ENCODE measurements around the gene MRPL39. TPM values are rescaled to one million over a fixed set of nuclear protein-coding genes. Genes with fewer than 3 reads are reported as not detected.

The MRPL39 gene
- total RNA-seq, 2 donors from 2014 or later: 25.9 to 35.7 TPM

- DNase-seq (ENCODE audit: low spot score): no peak
- no peaks in the 10 kb centered on the region for H3K36me3 ChIP-seq
- TF ChIP-seq, protein P1, sequence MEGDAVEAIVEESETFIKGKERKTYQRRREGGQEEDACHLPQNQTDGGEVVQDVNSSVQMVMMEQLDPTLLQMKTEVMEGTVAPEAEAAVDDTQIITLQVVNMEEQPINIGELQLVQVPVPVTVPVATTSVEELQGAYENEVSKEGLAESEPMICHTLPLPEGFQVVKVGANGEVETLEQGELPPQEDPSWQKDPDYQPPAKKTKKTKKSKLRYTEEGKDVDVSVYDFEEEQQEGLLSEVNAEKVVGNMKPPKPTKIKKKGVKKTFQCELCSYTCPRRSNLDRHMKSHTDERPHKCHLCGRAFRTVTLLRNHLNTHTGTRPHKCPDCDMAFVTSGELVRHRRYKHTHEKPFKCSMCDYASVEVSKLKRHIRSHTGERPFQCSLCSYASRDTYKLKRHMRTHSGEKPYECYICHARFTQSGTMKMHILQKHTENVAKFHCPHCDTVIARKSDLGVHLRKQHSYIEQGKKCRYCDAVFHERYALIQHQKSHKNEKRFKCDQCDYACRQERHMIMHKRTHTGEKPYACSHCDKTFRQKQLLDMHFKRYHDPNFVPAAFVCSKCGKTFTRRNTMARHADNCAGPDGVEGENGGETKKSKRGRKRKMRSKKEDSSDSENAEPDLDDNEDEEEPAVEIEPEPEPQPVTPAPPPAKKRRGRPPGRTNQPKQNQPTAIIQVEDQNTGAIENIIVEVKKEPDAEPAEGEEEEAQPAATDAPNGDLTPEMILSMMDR (IDR thresholded peaks at IDR 0.05): no peak
- H3K27me3 ChIP-seq: no peaks in the 10 kb centered on the region
- H3K4me3 ChIP-seq: no peak overlapping the region
- no peaks in the 10 kb centered on the region for H3K4me1 ChIP-seq
- H3K9me3 ChIP-seq: no peaks in the 10 kb centered on the region
- no peak overlapping the region for H3K27ac ChIP-seq
Observed at GRCh38 chr21:25555492-25555891, 51.8 kb downstream of the MRPL39 start.

DNA sequence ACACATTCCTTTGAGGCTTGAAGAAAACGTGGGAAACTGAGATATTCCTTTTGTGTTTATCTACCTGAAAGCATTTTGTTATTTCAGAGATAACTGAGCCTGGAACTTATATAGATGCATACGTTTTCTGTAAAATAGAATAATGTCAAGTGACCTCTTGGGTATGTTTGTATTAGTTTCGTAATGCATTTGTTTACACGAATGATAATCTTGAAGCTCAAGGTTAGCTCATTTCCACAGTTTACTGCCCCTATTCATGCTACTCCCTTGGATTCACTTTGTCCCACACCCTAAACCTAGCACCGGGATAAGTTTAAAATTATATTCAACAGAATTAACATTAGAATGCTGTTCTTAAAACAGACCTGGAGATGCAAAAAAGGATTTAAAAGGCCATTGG is 54.4 kb downstream of the MRPL39 start:
- H3K27ac ChIP-seq: no peak overlapping the region
- no peak for DNase-seq (ENCODE audit: low spot score)
- H3K4me3 ChIP-seq: no peak overlapping the region
- H3K9me3 ChIP-seq: no peaks in the 10 kb centered on the region
- no peaks in the 10 kb centered on the region for H3K36me3 ChIP-seq
- H3K4me1 ChIP-seq: no peaks in the 10 kb centered on the region
- H3K27me3 ChIP-seq: no peaks in the 10 kb centered on the region
- TF ChIP-seq, protein P1 (IDR thresholded peaks at IDR 0.05): no peak

DNA sequence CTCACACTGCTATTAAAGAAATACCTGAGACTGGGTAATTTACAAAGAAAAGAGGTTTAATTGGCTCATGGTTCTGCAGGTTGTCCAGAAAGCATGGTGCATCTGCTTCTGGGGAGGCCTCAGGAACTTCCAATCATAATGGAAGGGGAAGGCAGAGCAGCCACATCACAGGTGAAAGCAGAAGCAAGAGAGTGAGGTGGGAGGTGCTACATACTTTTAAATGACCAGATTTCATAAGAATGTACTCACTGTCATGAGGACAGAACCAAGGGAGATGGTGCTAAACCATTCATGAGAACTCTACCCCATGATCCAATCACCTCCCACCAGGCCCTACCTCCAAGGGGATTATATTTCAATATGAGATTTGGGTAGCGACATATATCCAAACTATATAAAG is 55.7 kb downstream of the MRPL39 start:
- no peak for DNase-seq (ENCODE audit: low spot score)
- H3K36me3 ChIP-seq: no peaks in the 10 kb centered on the region
- no peaks in the 10 kb centered on the region for H3K4me1 ChIP-seq
- H3K9me3 ChIP-seq: no peaks in the 10 kb centered on the region
- H3K27ac ChIP-seq: no peak overlapping the region
- TF ChIP-seq, protein P1 (IDR thresholded peaks at IDR 0.05): no peak
- H3K27me3 ChIP-seq: no peaks in the 10 kb centered on the region
- H3K4me3 ChIP-seq: no peak overlapping the region

DNA sequence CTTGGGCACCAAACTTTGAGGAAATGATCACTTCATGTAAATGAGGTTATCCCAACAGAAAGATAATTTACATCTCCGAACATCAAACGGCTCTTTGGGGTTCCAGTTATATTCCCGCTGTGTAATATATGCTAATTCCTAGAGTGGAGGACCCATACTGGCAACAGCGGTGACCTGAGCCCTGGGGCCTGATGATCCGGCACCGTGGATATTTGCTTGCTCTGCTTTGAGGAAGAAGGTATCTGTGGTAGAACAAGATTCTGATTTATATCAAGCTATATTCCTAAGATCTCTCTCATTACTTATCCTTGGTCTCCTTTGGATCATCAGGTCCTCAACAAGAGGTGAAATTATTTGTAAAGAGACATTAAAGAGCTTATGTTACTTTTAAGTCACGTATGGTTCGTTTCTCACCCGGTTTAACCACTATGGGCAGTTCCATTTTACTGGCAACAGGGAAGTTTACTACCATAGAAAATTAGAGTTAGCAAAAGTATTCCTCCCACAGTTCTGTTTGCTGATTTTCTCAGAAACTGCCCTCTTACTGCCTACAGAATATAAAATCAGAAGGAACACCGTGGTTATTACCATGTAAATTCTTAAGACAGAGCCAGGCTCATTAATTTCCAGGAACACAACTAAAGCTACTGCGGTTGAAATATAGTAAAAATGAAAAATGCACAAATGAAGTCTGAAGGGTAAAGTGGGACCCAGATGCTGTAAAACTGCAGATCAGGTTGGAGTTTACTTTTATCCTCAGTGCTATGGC is 56.7 kb downstream of the MRPL39 start:
- no peaks in the 10 kb centered on the region for H3K27me3 ChIP-seq
- H3K27ac ChIP-seq: no peak overlapping the region
- H3K4me1 ChIP-seq: no peaks in the 10 kb centered on the region
- TF ChIP-seq, protein P1 (IDR thresholded peaks at IDR 0.05): no peak
- no peak overlapping the region for H3K4me3 ChIP-seq
- H3K36me3 ChIP-seq: no peaks in the 10 kb centered on the region
- no peaks in the 10 kb centered on the region for H3K9me3 ChIP-seq
- DNase-seq (ENCODE audit: low spot score): no peak

- Histone ChIP-seq H3K4me3 (no peak overlapping the region), H3K36me3 (no peaks in the 10 kb centered on the region)
- DNase-seq (ENCODE audit: low spot score): no peak
Observed at GRCh38 chr21:25541042-25541441, 66.2 kb downstream of the MRPL39 start.

More at GRCh38 chr21:25541042-25541441, 66.2 kb downstream of the MRPL39 start:
- H3K27me3 ChIP-seq: no peaks in the 10 kb centered on the region
- H3K4me1 ChIP-seq: no peaks in the 10 kb centered on the region
- TF ChIP-seq, protein P1 (IDR thresholded peaks at IDR 0.05): no peak
- peaks cover 0 to 24% of the 10 kb centered on the region in 2 donors for H3K9me3 ChIP-seq
- no peak overlapping the region for H3K27ac ChIP-seq
